ENCODE results near the gene LCN1. TPM values are rescaled to one million over a fixed set of nuclear protein-coding genes. Genes with fewer than 3 reads are reported as not detected.
"Not testable (repeated sequence)": the region's sequence is repeated elsewhere in the genome, so short reads cannot be mapped to it uniquely, and the experiment has no call there.

LCN1 gene
- polyA plus RNA-seq, 4 donors = not detected

DNA sequence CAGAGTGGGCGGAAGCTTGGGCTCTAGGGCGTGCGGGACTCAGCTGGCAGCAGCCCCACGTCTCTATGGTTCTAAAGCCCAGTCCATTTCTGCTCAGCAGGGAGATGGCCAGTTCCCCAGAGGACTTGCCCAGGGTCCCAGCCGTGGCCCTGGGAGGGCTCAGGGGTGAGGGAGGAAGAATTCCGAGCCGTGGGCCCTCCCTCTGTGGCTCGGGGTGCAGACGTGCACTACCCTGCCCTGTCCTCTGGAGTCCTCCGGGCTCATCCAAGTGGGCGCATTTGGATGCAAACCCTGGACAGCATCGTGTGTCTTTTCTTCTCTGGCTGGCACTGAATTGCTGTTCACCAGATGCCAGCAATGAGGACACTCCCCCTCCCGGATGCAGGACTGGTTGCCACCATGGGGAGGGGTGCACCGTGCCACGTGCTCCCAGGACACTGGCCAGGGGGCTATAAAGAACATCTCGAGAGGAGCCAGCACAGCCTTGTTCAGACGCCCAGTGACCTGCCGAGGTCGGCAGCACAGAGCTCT, 24.5 kb downstream of the LCN1 start, which contains the start of gene OBP2A:
Gene OBP2A, plus strand, starts transcription at position 481 of the 531 bp plus-strand sequence. CDS start 55 bp downstream, outside the sequence.
- DNase-seq (ENCODE audit: low read depth in 4 of 4, low spot score in 3 of 4) = not testable (repeated sequence)

DNA sequence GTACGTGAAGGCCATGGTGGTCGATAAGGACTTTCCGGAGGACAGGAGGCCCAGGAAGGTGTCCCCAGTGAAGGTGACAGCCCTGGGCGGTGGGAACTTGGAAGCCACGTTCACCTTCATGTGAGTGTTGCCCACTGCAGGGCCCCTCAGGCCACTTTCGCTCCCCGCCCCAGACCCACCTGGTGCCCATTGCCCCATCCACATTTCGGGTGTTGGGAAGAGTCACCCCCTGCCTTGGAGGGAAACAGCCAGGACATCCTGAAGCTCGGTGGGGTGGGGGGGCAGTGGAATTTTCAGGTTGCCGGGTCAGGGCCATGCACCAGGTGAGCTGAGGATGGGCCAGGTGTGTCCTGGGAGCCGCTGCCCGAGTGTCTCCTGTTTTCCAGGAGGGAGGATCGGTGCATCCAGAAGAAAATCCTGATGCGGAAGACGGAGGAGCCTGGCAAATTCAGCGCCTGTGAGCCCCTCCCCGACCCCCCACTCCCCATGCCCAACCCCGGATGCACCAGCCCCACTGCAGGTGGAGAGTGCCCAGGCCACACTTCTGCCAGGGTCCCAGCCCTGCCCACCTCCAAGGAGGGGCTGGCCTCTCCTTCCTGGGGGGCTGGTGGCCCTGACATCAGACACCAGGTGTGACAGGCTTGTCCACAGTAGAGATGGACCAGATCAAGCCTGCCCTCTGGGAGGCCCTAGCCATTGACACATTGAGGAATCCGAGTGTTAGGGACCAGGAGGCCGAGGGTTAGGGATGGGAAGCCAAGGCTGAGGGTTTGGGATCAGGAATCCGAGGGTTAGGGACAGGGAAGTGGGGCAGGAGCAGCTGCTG, 25.8 kb downstream of the LCN1 start:
- not testable (repeated sequence) for DNase-seq (ENCODE audit: low read depth in 4 of 4, low spot score in 3 of 4)

- DNase-seq (ENCODE audit: low read depth in 4 of 4, low spot score in 3 of 4) = no peak
These were observed 26.8 kb downstream of the LCN1 start for GRCh38 chr9:135547756-135548736.

GRCh38 chr9:135549478-135550343, 28.5 kb downstream of the LCN1 start:
- not testable (repeated sequence) for DNase-seq (ENCODE audit: low read depth in 4 of 4, low spot score in 3 of 4)

DNA sequence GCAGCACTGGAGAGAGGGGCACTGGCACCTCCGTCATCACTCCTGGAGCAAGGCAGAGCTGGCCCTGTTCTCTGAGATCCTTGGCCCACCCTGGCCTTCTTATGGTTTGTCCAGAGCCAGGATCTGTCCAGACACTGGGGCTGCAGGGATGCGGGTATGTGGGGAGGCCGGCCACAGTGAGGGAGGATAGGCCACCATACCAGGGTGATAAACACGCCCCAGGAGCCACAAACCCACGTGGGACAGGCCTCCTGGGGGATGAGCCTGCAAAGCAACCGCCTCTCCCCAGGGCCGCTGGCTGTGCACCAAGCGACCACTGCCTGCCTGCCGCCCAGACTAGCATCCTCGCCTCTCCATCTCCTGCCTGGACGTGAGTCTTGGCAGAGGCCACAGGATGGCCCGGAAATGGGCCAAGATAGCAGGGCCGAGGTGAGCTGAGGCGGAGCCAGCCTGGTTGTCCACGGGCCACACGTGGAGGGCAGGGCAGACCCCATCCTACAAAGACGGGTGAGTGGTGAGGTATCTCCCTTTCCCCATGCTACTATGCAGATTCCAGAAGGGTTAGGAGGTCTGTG, 29.2 kb downstream of the LCN1 start:
- no peak for DNase-seq (ENCODE audit: low read depth in 4 of 4, low spot score in 3 of 4)

- no peak for DNase-seq (ENCODE audit: low read depth in 4 of 4, low spot score in 3 of 4)
These were observed 29.8 kb downstream of the LCN1 start for GRCh38 chr9:135551031-135551430.

- no peak for DNase-seq (ENCODE audit: low read depth in 4 of 4, low spot score in 3 of 4)
These were observed 30.2 kb downstream of the LCN1 start for GRCh38 chr9:135551456-135551855.

- no peak for DNase-seq (ENCODE audit: low read depth in 4 of 4, low spot score in 3 of 4)
These were observed 30.9 kb downstream of the LCN1 start for GRCh38 chr9:135552021-135552697.

- no peak for DNase-seq (ENCODE audit: low read depth in 4 of 4, low spot score in 3 of 4)
These were observed 31.5 kb downstream of the LCN1 start for GRCh38 chr9:135552698-135553171.

- DNase-seq (ENCODE audit: low read depth in 4 of 4, low spot score in 3 of 4) = no peak
These were observed 33.5 kb downstream of the LCN1 start for GRCh38 chr9:135554718-135555117.

- no peak for DNase-seq (ENCODE audit: low read depth in 4 of 4, low spot score in 3 of 4)
These were observed 34.0 kb downstream of the LCN1 start for GRCh38 chr9:135555203-135555602.

DNA sequence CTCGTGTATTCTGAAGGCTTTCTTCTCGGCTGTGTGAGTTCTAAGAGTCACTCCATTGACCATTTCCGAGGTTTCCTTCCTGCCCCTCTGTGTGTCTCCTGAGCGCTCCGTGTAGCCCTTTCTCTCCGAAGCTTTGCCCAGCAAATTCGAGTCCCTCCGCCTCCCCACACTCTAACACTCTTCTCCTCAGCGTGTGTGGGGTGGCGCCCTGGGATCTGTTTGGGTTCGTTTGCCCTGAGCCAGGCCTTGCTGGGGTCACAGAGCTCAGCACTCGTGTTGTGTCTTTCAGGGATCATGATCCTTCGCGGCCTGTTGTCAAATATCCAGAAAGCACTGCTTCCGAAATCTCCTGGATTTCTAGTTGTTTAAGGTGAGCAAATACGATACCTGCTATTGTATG, 34.7 kb downstream of the LCN1 start:
- DNase-seq (ENCODE audit: low read depth in 4 of 4, low spot score in 3 of 4) = no peak

DNA sequence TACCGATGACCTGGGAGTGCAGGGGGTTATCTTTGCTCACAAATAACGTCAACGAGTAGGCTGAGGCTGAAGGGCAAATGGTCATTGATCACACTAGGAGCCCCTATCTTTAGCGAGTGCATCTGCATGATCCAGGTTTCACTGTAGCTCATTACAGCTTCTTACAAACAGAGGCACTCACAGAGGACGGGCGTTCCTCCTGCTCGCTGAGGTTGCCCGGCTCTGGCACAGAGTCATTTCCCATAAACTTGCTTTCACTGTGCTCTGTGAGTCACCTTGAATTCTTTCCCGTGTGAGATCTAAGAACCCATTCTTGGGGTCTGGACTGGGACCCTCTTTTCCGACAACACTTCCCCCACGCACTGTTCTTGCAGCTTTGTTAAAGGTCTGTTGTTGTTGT, 38.4 kb downstream of the LCN1 start:
- no peak for DNase-seq (ENCODE audit: low read depth in 4 of 4, low spot score in 3 of 4)

- no peak for DNase-seq (ENCODE audit: low read depth in 4 of 4, low spot score in 3 of 4)
These were observed 40.4 kb downstream of the LCN1 start, which contains the start of gene PAEP for GRCh38 chr9:135561391-135562234. PAEP (plus strand) TSS chr9:135561756.

GRCh38 chr9:135562235-135562745, 41.0 kb downstream of the LCN1 start:
- DNase-seq (ENCODE audit: low read depth in 4 of 4, low spot score in 3 of 4) = no peak

DNA sequence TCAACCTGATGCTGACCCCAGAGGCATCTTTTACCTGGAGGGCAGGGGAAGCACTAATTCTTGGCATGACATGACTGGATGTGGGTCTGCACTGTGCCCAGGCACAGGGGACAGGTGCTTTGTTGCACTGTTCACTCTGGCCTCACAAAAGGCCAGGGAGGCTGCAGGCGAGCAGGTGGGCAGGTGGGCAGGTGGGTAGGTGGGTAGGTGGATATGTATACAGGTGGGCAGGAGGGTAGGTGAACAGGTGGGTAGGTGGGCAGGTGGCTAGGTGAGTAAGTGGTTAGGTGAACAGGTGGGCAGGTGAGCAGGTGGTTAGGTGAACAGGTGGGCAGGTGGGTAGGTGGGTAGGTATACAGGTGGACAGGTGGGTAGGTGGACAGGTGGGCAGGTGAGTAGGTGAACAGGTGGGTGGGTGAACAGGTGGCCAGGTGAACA, 41.8 kb downstream of the LCN1 start:
- DNase-seq (ENCODE audit: low read depth in 4 of 4, low spot score in 3 of 4) = no peak

- DNase-seq (ENCODE audit: low read depth in 4 of 4, low spot score in 3 of 4) = no peak
These were observed 42.6 kb downstream of the LCN1 start for GRCh38 chr9:135563858-135564257.

DNA sequence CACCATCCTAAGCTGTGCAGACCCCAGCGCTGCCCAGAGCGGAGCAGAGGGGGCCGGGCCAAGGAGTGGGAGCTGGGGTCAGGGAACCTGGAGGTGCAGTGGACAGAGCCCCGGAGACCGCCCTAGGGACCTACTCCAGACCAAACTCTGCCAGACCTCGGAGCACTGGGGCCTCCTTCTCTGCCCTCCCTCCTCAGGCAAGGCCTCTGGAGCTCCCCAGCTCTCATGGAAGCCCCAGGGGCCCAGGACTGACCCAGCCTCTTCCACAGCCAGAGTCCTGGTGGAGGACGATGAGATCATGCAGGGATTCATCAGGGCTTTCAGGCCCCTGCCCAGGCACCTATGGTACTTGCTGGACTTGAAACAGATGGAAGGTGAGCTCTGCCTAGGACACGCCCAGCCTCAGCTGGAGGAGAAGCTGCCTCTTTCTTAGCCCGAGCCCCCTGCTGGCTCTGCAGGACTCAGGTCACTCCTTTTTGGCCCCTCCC, 43.9 kb downstream of the LCN1 start:
- DNase-seq (ENCODE audit: low read depth in 4 of 4, low spot score in 3 of 4) = no peak

Data from left renal pelvis (tissue), 4 donors.